C4-2B (cell line): ENCODE data around the gene PILRB.

Experiments used
- H3K27ac ChIP-seq: fragments of 450-650 bp; 2 replicates; pipeline ENCODE4 v1.5.1; 2017
- CTCF ChIP-seq: fragments of 450-650 bp; conservative IDR thresholded peaks from 2 replicates; pipeline ENCODE4 v1.5.1; 2017; ENCODE audit warnings: mild to moderate bottlenecking
- ZFX ChIP-seq: fragments of 450-650 bp; IDR thresholded peaks from 2 replicates; pipeline ENCODE4 v1.6.1; 2017

Gene PILRB

GRCh38 chr7:100389437-100390088 is 31.6 kb downstream of the PILRB start:
- TF ChIP-seq CTCF (no peak), ZFX (no peak)

GRCh38 chr7:100390286-100391009 is 32.5 kb downstream of the PILRB start:
- TF ChIP-seq ZFX: no peak
- TF ChIP-seq CTCF: no peak
- H3K27ac ChIP-seq: no peak overlapping the region

More at GRCh38 chr7:100389437-100390088, 31.6 kb downstream of the PILRB start:
- H3K27ac ChIP-seq: no peak overlapping the region

GRCh38 chr7:100393233-100393905 is 35.5 kb downstream of the PILRB start:
- TF ChIP-seq ZFX: no peak
- no peak for TF ChIP-seq CTCF
- H3K27ac ChIP-seq: no peak overlapping the region

- TF ChIP-seq CTCF (no peak), ZFX (no peak)
- no peak overlapping the region for H3K27ac ChIP-seq
Measured at GRCh38 chr7:100394077-100394476, 36.2 kb downstream of the PILRB start.

- H3K27ac ChIP-seq: no peak overlapping the region
- TF ChIP-seq ZFX (no peak), CTCF (no peak)
Measured at GRCh38 chr7:100396421-100396982, 38.6 kb downstream of the PILRB start.

GRCh38 chr7:100397315-100398081 is 39.6 kb downstream of the PILRB start:
- no peak overlapping the region for H3K27ac ChIP-seq
- TF ChIP-seq ZFX (no peak), CTCF (no peak; the same call in 1 of the 2 replicates)
